WI38 (cell line): ENCODE measurements around the gene ZNF808.
"Not testable (repeated sequence)": the region's sequence is repeated elsewhere in the genome, so short reads cannot be mapped to it uniquely, and the experiment has no call there.

ENCODE experiments used
- H3K4me3 ChIP-seq: 2 replicates; pipeline ENCODE4 v1.5.1; 2011; ENCODE audit warnings: low read depth, mild to moderate bottlenecking, control low read depth, low read length
- CTCF ChIP-seq: IDR thresholded peaks from 2 replicates; pipeline ENCODE4 v1.5.1; 2012; ENCODE audit warnings: low read depth, mild to moderate bottlenecking, control low read depth, low read length

ZNF808 gene

GRCh38 chr19:52532480-52532879 is 5.0 kb downstream of the ZNF808 start:
- TF ChIP-seq CTCF, result no peak
- H3K4me3 ChIP-seq, result no peak overlapping the region

GRCh38 chr19:52533901-52534300 is 6.4 kb downstream of the ZNF808 start:
- H3K4me3 ChIP-seq, result no peak overlapping the region
- no peak for TF ChIP-seq CTCF

GRCh38 chr19:52535385-52535770 is 7.9 kb downstream of the ZNF808 start:
- peak overlapping the region; percentile 71 for H3K4me3 ChIP-seq

GRCh38 chr19:52535771-52536447 is 8.4 kb downstream of the ZNF808 start:
- peak overlapping the region; percentile 71 for H3K4me3 ChIP-seq
- TF ChIP-seq CTCF, result no peak

- no peak for TF ChIP-seq CTCF
- peak overlapping the region; percentile 71 for H3K4me3 ChIP-seq
Measured at GRCh38 chr19:52536448-52536800, 9.0 kb downstream of the ZNF808 start.

GRCh38 chr19:52538815-52539214 is 11.3 kb downstream of the ZNF808 start:
- not testable (repeated sequence) for H3K4me3 ChIP-seq

GRCh38 chr19:52541176-52541575 is 13.7 kb downstream of the ZNF808 start:
- H3K4me3 ChIP-seq, result not testable (repeated sequence)

GRCh38 chr19:52541608-52542007 is 14.1 kb downstream of the ZNF808 start:
- no peak overlapping the region for H3K4me3 ChIP-seq
- no peak for TF ChIP-seq CTCF

GRCh38 chr19:52542541-52542940 is 15.1 kb downstream of the ZNF808 start:
- H3K4me3 ChIP-seq, result not testable (repeated sequence)
